Natural killer cell (primary cell): ENCODE data around the gene TRIM65. TPM values are rescaled to one million over a fixed set of nuclear protein-coding genes. Genes with fewer than 3 reads are reported as not detected.

ENCODE experiments used
- ATAC-seq, 3 donors: fragments of 150-1000 bp in 2 of 3; fragments of 200-7000 bp in 1 of 3; cut with Tn5 transposase; 1 replicate in 1 of 3; 2 replicates in 2 of 3; pipeline ENCODE4 v1.10.0; 2021; ENCODE audit warnings: mild to moderate bottlenecking in 2 of 3, moderate library complexity in 2 of 3
- DNase-seq, 2 donors: peaks; one replicate each; pipeline versions ENCODE4 v3.0.0 to v3.0.0-alpha.2; 2013 to 2021; ENCODE audit warnings: mixed read lengths in 1 of 2
- H3K27ac ChIP-seq: one replicate; pipeline ENCODE4 v1.5.1; 2013; ENCODE audit warnings: mild to moderate bottlenecking, low read length
- H3K27me3 ChIP-seq: one replicate; pipeline ENCODE4 v1.6.1; 2013; ENCODE audit warnings: low read length; ENCODE audit not compliant: control insufficient read depth, insufficient read depth
- H3K36me3 ChIP-seq: one replicate; pipeline ENCODE4 v1.6.1; 2013; ENCODE audit warnings: low read length; ENCODE audit not compliant: control insufficient read depth, insufficient read depth
- H3K4me1 ChIP-seq: one replicate; pipeline ENCODE4 v1.6.1; 2013; ENCODE audit warnings: low read length; ENCODE audit not compliant: control insufficient read depth, insufficient read depth
- H3K4me3 ChIP-seq: one replicate; pipeline ENCODE4 v1.5.1; 2013; ENCODE audit warnings: low read length
- H3K9me3 ChIP-seq: one replicate; pipeline ENCODE4 v1.6.1; 2013; ENCODE audit warnings: low read length; ENCODE audit not compliant: control insufficient read depth, insufficient read depth
- H3K27ac Mint-ChIP-seq, 2 donors: one replicate each; pipeline ENCODE4 v1.8.0; 2022; ENCODE audit warnings: mild to moderate bottlenecking in 2 of 2, mixed read lengths in 2 of 2, moderate library complexity in 1 of 2
- H3K27me3 Mint-ChIP-seq, 2 donors: one replicate each; pipeline ENCODE4 v1.8.0; 2022; ENCODE audit warnings: low read depth in 2 of 2, mixed read lengths in 2 of 2
- H3K36me3 Mint-ChIP-seq: one replicate; pipeline ENCODE4 v1.8.0; 2022; ENCODE audit warnings: mixed read lengths
- H3K4me1 Mint-ChIP-seq, 2 donors: one replicate each; pipeline ENCODE4 v1.8.0; 2022; ENCODE audit warnings: mixed read lengths in 2 of 2
- H3K4me3 Mint-ChIP-seq: one replicate; pipeline ENCODE4 v1.8.0; 2022; ENCODE audit warnings: mild to moderate bottlenecking, moderate library complexity, mixed read lengths
- H3K9me3 Mint-ChIP-seq, 2 donors: one replicate each; pipeline ENCODE4 v1.8.0; 2022; ENCODE audit warnings: mixed read lengths in 2 of 2
- WGBS: methylation state at CpG from one replicate; pipeline ENCODE4 v1.1.7; 2013; ENCODE audit warnings: missing lambda C conversion rate; ENCODE audit not compliant: insufficient coverage; 5-methylcytosine and 5-hydroxymethylcytosine counted together
- intact Hi-C: fragments of 100-400 bp; cut with micrococcal nuclease; formaldehyde crosslinking; loops from one replicate; pipeline ENCODE4 v1.14.2; 2022
- total RNA-seq, 4 donors: library from RNA; stranded (reverse); fragments of 120-200 nt in 1 of 4; gene quantifications; one replicate each; pipeline versions ENCODE4 v1.2.3 to v1.2.4, GENCODE V29; 2013 to 2022
- TF ChIP-seq, protein P1 (sequence below): fragments of 200-600 bp; IDR thresholded peaks from one replicate; pipeline ENCODE4 v1.8.0; 2022; ENCODE audit warnings: antibody characterized with exemption

The TRIM65 gene
- total RNA-seq, 3 donors from 2014 or later (not counting 1 experiment from before 2014, with no cell fraction given), result 19.2 to 26.9 (median 22.5) TPM

DNA sequence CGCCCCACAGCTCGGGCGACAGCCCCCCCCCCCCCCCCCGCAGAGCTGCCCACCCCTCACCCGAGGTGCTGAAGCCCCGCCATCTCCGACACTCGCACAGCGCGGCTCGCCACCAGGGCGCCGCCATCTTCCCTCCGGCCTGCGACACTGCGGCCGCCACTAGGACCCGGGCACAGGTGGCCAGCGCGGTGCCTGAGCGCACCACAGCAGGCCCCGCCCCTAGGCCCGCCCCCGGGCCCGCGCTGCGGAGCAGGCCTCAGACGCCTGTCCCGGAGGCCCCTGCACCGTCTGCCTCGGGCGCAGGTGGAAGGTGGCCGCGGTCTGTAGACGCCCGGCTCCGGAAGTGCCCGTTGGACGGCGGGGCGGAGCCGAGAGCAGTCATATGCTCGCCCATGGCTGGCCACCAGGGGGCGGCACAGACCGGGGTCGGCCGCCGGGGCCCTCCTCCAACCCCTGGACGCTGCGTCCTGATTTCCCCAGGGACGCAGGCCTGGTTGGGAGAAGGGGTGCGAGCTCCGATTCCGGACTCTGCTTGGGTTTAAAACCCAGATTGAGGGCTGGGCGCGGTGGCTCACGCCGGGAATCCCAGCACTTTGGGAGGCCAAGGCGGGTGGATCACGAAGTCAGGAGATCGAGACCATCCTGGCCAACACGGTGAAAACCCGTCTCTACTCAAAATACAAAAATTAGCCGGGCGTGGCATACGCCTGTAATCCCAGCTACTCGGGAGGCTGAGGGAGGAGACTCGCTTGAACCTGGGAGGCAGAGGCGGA lies 8.2 kb upstream of the TRIM65 start, which contains the start of gene MRPL38:
MRPL38 (minus strand) TSS at position 136 of the 773 bp plus-strand sequence; CDS start at position 127, 9 bp downstream.
- peaks cover 0 to 14% of the 10 kb centered on the region in 2 donors for H3K4me1 Mint-ChIP-seq
- Histone ChIP-seq H3K4me3 (peak within 1 kb of the TSS; percentile 60), H3K9me3 (no peaks in the 10 kb centered on the region), H3K27me3 (no peaks in the 10 kb centered on the region), H3K36me3 (peaks cover 21% of the 10 kb centered on the region), H3K4me1 (peaks cover 16% of the 10 kb centered on the region), H3K27ac (peak within 1 kb of the TSS; percentile 87)
- WGBS, result 2% methylated on average over 67 of the region's 69 CpGs
- intact Hi-C loops, result loop anchor here (1.0 to 2.0 kb wide), 3 partner anchors 36 to 100 kb away; partner anchors contain the start of genes FBF1 and WBP2
- TF ChIP-seq, protein P1, sequence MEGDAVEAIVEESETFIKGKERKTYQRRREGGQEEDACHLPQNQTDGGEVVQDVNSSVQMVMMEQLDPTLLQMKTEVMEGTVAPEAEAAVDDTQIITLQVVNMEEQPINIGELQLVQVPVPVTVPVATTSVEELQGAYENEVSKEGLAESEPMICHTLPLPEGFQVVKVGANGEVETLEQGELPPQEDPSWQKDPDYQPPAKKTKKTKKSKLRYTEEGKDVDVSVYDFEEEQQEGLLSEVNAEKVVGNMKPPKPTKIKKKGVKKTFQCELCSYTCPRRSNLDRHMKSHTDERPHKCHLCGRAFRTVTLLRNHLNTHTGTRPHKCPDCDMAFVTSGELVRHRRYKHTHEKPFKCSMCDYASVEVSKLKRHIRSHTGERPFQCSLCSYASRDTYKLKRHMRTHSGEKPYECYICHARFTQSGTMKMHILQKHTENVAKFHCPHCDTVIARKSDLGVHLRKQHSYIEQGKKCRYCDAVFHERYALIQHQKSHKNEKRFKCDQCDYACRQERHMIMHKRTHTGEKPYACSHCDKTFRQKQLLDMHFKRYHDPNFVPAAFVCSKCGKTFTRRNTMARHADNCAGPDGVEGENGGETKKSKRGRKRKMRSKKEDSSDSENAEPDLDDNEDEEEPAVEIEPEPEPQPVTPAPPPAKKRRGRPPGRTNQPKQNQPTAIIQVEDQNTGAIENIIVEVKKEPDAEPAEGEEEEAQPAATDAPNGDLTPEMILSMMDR, result peak; percentile 98
- ATAC-seq, result peak; percentile 95 to 99 (median 95)
- no peaks in the 10 kb centered on the region for H3K36me3 Mint-ChIP-seq
- H3K27me3 Mint-ChIP-seq, result no peaks in the 10 kb centered on the region
- H3K9me3 Mint-ChIP-seq, result no peaks in the 10 kb centered on the region
- H3K27ac Mint-ChIP-seq, result peak within 1 kb of the TSS; percentile 77 to 90
- peak within 1 kb of the TSS; percentile 88 for H3K4me3 Mint-ChIP-seq
- DNase-seq, result peak; percentile 94 to 96

DNA sequence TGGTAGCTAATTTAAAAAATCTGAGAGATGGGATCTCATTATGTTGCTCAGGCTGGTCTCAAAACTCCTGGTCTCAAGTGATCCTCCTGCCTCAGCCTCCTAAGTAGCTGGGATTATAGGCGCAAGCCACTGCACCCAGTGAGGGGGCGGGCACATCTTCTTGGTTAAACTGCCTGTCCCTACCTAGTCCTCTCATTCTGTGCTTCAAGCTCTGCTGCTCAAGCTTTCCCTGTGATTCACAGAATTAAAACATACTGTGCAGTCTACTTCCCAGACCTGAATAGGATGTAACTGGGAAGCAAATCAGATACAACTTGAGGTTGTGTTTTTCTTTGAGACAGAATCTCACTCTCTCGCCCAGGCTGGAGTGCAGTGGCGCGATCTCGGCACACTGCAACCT lies 5.7 kb upstream of the TRIM65 start:
- intact Hi-C loops, result no loop called here
- 98% methylated on average over 6 of the region's 6 CpGs for WGBS
- no peaks in the 10 kb centered on the region for H3K27me3 Mint-ChIP-seq
- Histone ChIP-seq H3K36me3 (peaks cover 39% of the 10 kb centered on the region), H3K4me3 (no peak overlapping the region), H3K4me1 (peaks cover 18% of the 10 kb centered on the region), H3K27me3 (no peaks in the 10 kb centered on the region), H3K9me3 (no peaks in the 10 kb centered on the region), H3K27ac (no peak overlapping the region)
- H3K9me3 Mint-ChIP-seq, result no peaks in the 10 kb centered on the region
- no peaks in the 10 kb centered on the region for H3K36me3 Mint-ChIP-seq
- peaks cover 0 to 14% of the 10 kb centered on the region in 2 donors for H3K4me1 Mint-ChIP-seq
- TF ChIP-seq, protein P1, result no peak
- H3K4me3 Mint-ChIP-seq, result no peak overlapping the region
- no peak overlapping the region for H3K27ac Mint-ChIP-seq
- DNase-seq (no peak), ATAC-seq (no peak)

DNA sequence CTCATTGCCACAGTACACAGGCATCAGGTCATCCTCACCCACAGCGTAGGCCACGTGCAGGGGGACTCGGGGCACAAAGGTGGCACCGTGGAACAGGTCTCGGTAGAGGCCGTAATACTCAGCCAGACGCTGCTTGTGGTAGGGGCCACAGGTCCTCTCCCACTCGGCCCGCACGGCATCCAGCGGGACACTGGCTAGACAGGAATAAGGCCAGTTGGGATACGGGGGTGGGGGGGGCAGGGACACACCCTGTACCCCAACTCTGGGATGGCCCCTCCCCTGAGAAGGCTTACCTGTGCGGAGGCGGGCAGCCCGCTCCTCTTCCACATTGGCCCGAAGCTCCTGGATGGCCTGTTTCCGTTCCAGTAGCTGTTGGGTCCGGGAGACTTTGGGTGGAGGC lies 5.0 kb upstream of the TRIM65 start:
- H3K27me3 ChIP-seq, result no peaks in the 10 kb centered on the region
- H3K9me3 ChIP-seq, result no peaks in the 10 kb centered on the region
- H3K36me3 Mint-ChIP-seq, result no peaks in the 10 kb centered on the region
- H3K27ac ChIP-seq, result no peak overlapping the region
- H3K9me3 Mint-ChIP-seq, result no peaks in the 10 kb centered on the region
- H3K27me3 Mint-ChIP-seq, result no peaks in the 10 kb centered on the region
- peaks cover 0 to 14% of the 10 kb centered on the region in 2 donors for H3K4me1 Mint-ChIP-seq
- no peak for ATAC-seq
- DNase-seq, result no peak
- H3K36me3 ChIP-seq, result peaks cover 39% of the 10 kb centered on the region
- no peak overlapping the region for H3K4me3 ChIP-seq
- 98% methylated on average over 18 of the region's 18 CpGs for WGBS
- H3K27ac Mint-ChIP-seq, result no peak overlapping the region
- peaks cover 22% of the 10 kb centered on the region for H3K4me1 ChIP-seq
- H3K4me3 Mint-ChIP-seq, result no peak overlapping the region
- intact Hi-C loops, result no loop called here
- TF ChIP-seq, protein P1, result no peak
